ES-I3 (cell line): ENCODE measurements around the gene ANKS6.
A peak's percentile ranks its signal among the peaks of the same experiment; 100 is the strongest.

Source experiments
- H3K36me3 ChIP-seq: 2 replicates; pipeline ENCODE4 v1.6.1; 2013; ENCODE audit warnings: mild to moderate bottlenecking, low read length, control low read depth, moderate library complexity; ENCODE audit not compliant: insufficient read depth
- H3K4me1 ChIP-seq: 2 replicates; pipeline ENCODE4 v1.6.1; 2013; ENCODE audit warnings: mild to moderate bottlenecking, control low read depth, low read length; ENCODE audit not compliant: insufficient read depth
- H3K9ac ChIP-seq: 2 replicates; pipeline ENCODE4 v1.6.1; 2013; ENCODE audit warnings: low read depth, mild to moderate bottlenecking, low read length, moderate library complexity
- H3K9me3 ChIP-seq: 2 replicates; pipeline ENCODE4 v1.6.1; 2013; ENCODE audit warnings: mild to moderate bottlenecking, low read length, moderate library complexity; ENCODE audit not compliant: control insufficient read depth, insufficient read depth

ANKS6 gene

DNA sequence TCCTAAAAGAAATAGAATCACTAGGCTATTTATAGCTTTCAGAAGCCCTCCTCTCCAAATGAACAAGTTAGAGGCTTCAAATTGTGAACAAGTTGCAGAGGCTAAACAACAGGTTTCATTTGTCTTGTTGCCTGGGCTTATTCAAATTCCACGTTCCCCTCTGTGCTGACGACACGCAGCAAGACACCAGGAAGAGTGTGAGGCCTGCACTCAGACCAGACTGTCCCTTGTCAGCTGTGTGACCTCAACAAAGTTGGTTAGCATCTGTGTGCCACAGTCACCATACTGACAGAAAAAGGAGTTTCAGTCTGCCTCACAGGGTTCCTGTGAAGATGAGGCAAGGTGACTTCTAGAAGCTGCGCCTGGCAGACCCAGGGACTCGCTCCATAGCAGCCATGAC lies 65.5 kb downstream of the ANKS6 start:
- Histone ChIP-seq H3K4me1 (no peaks in the 10 kb centered on the region), H3K9me3 (no peaks in the 10 kb centered on the region), H3K36me3 (peaks cover 5% of the 10 kb centered on the region; the same call in 1 of the 2 replicates), H3K9ac (no peak overlapping the region)

- Histone ChIP-seq H3K4me1 (no peaks in the 10 kb centered on the region), H3K9me3 (peaks cover 4% of the 10 kb centered on the region; the same call in 1 of the 2 replicates), H3K36me3 (no peaks in the 10 kb centered on the region), H3K9ac (no peak overlapping the region)
Measured at GRCh38 chr9:98728500-98728899, 67.9 kb downstream of the ANKS6 start.

- no peak overlapping the region for H3K9ac ChIP-seq
- H3K36me3 ChIP-seq = no peaks in the 10 kb centered on the region
- H3K9me3 ChIP-seq = peaks cover 4% of the 10 kb centered on the region; the same call in 1 of the 2 replicates
- no peaks in the 10 kb centered on the region for H3K4me1 ChIP-seq
Measured at GRCh38 chr9:98727428-98727827, 68.9 kb downstream of the ANKS6 start.

DNA sequence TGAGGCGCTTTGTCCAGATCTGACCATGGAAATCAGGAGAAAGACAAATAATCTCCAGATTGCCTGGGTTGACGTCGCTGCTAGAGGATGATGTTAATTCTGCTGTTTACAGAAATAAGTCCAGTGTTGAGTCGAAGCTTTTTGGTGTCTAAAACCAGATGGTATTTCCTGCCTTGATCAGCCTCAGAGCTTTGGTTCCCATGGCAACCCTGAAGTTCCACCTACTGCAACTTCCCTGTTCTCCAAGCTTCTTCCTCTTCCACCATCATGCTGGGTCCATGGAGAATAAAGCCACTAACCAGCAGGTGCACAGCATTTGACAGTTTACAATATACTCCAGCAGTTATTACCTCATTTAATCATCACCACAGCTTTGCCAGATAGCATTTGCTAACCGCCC lies 69.6 kb downstream of the ANKS6 start:
- Histone ChIP-seq H3K9me3 (peaks cover 4% of the 10 kb centered on the region; the same call in 1 of the 2 replicates), H3K4me1 (no peaks in the 10 kb centered on the region), H3K36me3 (no peaks in the 10 kb centered on the region), H3K9ac (no peak overlapping the region)

- no peaks in the 10 kb centered on the region for H3K36me3 ChIP-seq
- no peaks in the 10 kb centered on the region for H3K4me1 ChIP-seq
- H3K9ac ChIP-seq = no peak overlapping the region
- peaks cover 4% of the 10 kb centered on the region; the same call in 1 of the 2 replicates for H3K9me3 ChIP-seq
Measured at GRCh38 chr9:98724810-98725530, 71.4 kb downstream of the ANKS6 start.

- Histone ChIP-seq H3K36me3 (no peaks in the 10 kb centered on the region), H3K9me3 (peaks cover 4% of the 10 kb centered on the region; the same call in 1 of the 2 replicates), H3K4me1 (no peaks in the 10 kb centered on the region), H3K9ac (no peak overlapping the region)
Measured at GRCh38 chr9:98721643-98722042, 74.7 kb downstream of the ANKS6 start.

DNA sequence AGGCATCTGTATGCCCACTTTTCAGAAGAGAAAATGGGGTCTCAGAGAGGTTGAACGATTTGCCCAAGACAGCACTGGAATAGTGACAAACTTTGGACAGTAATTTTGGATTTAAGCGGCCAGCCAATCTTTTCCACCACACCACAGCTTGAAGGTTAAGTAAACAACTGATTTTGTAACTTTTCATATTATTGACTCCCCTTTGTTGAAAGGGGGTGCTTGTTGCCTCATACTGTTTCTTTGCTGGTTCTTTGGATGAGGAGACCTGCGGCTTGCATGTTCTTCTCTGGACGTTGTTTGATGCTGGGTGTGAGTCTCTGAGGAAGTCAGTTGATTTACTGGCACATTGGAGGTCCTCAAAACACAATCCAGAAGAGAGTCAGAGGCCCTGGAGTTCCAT lies 76.0 kb downstream of the ANKS6 start:
- H3K4me1 ChIP-seq = no peaks in the 10 kb centered on the region

GRCh38 chr9:98719055-98719454 lies 77.3 kb downstream of the ANKS6 start:
- Histone ChIP-seq H3K9ac (no peak overlapping the region), H3K9me3 (peaks cover 1% of the 10 kb centered on the region; the same call in 1 of the 2 replicates), H3K36me3 (no peaks in the 10 kb centered on the region), H3K4me1 (no peaks in the 10 kb centered on the region)

More for the DNA sequence above, 76.0 kb downstream of the ANKS6 start:
- H3K9ac ChIP-seq = no peak overlapping the region
- H3K9me3 ChIP-seq = peaks cover 4% of the 10 kb centered on the region; the same call in 1 of the 2 replicates
- no peaks in the 10 kb centered on the region for H3K36me3 ChIP-seq

DNA sequence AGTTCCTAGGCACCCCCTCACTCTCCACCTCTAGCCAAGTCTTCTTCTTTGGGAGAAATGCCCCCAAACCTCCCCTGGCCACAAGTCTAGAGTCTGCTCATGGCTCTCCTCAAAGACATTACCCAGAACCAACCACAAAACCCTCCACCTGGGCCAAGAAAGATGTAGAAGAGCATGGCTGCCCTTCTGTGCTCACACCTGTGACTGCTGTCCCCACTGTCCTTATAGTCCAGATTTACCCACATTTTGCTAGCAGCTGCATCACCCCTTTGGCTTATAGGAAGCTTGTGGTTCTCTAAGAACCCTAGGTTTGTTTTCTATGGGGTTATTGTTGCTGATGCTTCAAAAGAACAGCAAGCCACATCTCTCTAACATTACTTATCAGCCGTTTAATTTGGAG lies 81.5 kb downstream of the ANKS6 start:
- no peaks in the 10 kb centered on the region for H3K36me3 ChIP-seq
- no peaks in the 10 kb centered on the region for H3K4me1 ChIP-seq

GRCh38 chr9:98712987-98713386 lies 83.4 kb downstream of the ANKS6 start:
- H3K4me1 ChIP-seq = no peaks in the 10 kb centered on the region; the same call in 1 of the 2 replicates
- no peaks in the 10 kb centered on the region for H3K36me3 ChIP-seq
- H3K9me3 ChIP-seq = no peaks in the 10 kb centered on the region
- H3K9ac ChIP-seq = no peak overlapping the region

More for the DNA sequence above, 81.5 kb downstream of the ANKS6 start:
- Histone ChIP-seq H3K9me3 (no peaks in the 10 kb centered on the region), H3K9ac (no peak overlapping the region)

- no peaks in the 10 kb centered on the region for H3K9me3 ChIP-seq
- no peaks in the 10 kb centered on the region; the same call in 1 of the 2 replicates for H3K4me1 ChIP-seq
- H3K9ac ChIP-seq = peak overlapping the region; percentile 52; the same call in 1 of the 2 replicates
- H3K36me3 ChIP-seq = no peaks in the 10 kb centered on the region
Measured at GRCh38 chr9:98709968-98710965, 86.1 kb downstream of the ANKS6 start.

- Histone ChIP-seq H3K36me3 (no peaks in the 10 kb centered on the region), H3K4me1 (no peaks in the 10 kb centered on the region; the same call in 1 of the 2 replicates), H3K9ac (peak within 1 kb of the TSS; percentile 52), H3K9me3 (no peaks in the 10 kb centered on the region)
Measured at GRCh38 chr9:98708933-98709911, 87.1 kb downstream of the ANKS6 start, which contains the start of gene GABBR2. TSS of gene GABBR2 (minus strand) at chr9:98708935. CDS start at chr9:98708737, 198 bp downstream.

GRCh38 chr9:98708103-98708932 lies 88.0 kb downstream of the ANKS6 start:
- no peaks in the 10 kb centered on the region for H3K9me3 ChIP-seq
- H3K9ac ChIP-seq = peak overlapping the region; percentile 52; the same call in 1 of the 2 replicates
- no peaks in the 10 kb centered on the region; the same call in 1 of the 2 replicates for H3K4me1 ChIP-seq
- no peaks in the 10 kb centered on the region for H3K36me3 ChIP-seq
